ENCODE measurements around the gene P2RX2. TPM values are rescaled to one million over a fixed set of nuclear protein-coding genes. Genes with fewer than 3 reads are reported as not detected.

Gene P2RX2
- total RNA-seq, 1 donor from 2014 or later = 0.19 TPM

- Mint-ChIP-seq H3K4me1 (ENCODE audit: low read depth) (no peaks in the 10 kb centered on the region), H3K27me3 (no peaks in the 10 kb centered on the region), H3K36me3 (ENCODE audit: insufficient read depth) (peaks cover 41% of the 10 kb centered on the region), H3K4me3 (ENCODE audit: low read depth) (no peak overlapping the region), H3K27ac (no peak overlapping the region), H3K9me3 (ENCODE audit: low read depth) (no peaks in the 10 kb centered on the region)
- TF ChIP-seq CTCF (IDR thresholded peaks at IDR 0.05; ENCODE audit: unreplicated experiment) = no peak
- DNase-seq (ENCODE audit: low spot score, unreplicated experiment) = no peak
Observed at GRCh38 chr12:132637811-132638210, 19.2 kb downstream of the P2RX2 start.

- DNase-seq (ENCODE audit: low spot score, unreplicated experiment) = no peak
- Mint-ChIP-seq H3K27ac (no peak overlapping the region), H3K36me3 (ENCODE audit: insufficient read depth) (peaks cover 42% of the 10 kb centered on the region)
Observed at GRCh38 chr12:132638541-132639408, 20.2 kb downstream of the P2RX2 start.

GRCh38 chr12:132639956-132640520, 21.5 kb downstream of the P2RX2 start:
- no peak for DNase-seq (ENCODE audit: low spot score, unreplicated experiment)
- Mint-ChIP-seq H3K36me3 (ENCODE audit: insufficient read depth) (peaks cover 34% of the 10 kb centered on the region), H3K27ac (no peak overlapping the region), H3K9me3 (ENCODE audit: low read depth) (no peaks in the 10 kb centered on the region), H3K27me3 (no peaks in the 10 kb centered on the region), H3K4me3 (ENCODE audit: low read depth) (no peak overlapping the region), H3K4me1 (ENCODE audit: low read depth) (no peaks in the 10 kb centered on the region)
- no peak for TF ChIP-seq CTCF (IDR thresholded peaks at IDR 0.05; ENCODE audit: unreplicated experiment)

More at GRCh38 chr12:132638541-132639408, 20.2 kb downstream of the P2RX2 start:
- Mint-ChIP-seq H3K4me3 (ENCODE audit: low read depth) (no peak overlapping the region), H3K4me1 (ENCODE audit: low read depth) (no peaks in the 10 kb centered on the region), H3K9me3 (ENCODE audit: low read depth) (no peaks in the 10 kb centered on the region), H3K27me3 (no peaks in the 10 kb centered on the region)
- peak; percentile 69 for TF ChIP-seq CTCF (IDR thresholded peaks at IDR 0.05; ENCODE audit: unreplicated experiment)

GRCh38 chr12:132640936-132641335, 22.4 kb downstream of the P2RX2 start:
- DNase-seq (ENCODE audit: low spot score, unreplicated experiment) = no peak
- Mint-ChIP-seq H3K9me3 (ENCODE audit: low read depth) (no peaks in the 10 kb centered on the region), H3K36me3 (ENCODE audit: insufficient read depth) (peaks cover 26% of the 10 kb centered on the region), H3K27me3 (no peaks in the 10 kb centered on the region), H3K4me3 (ENCODE audit: low read depth) (no peak overlapping the region), H3K4me1 (ENCODE audit: low read depth) (no peaks in the 10 kb centered on the region), H3K27ac (no peak overlapping the region)
- TF ChIP-seq CTCF (IDR thresholded peaks at IDR 0.05; ENCODE audit: unreplicated experiment) = no peak

GRCh38 chr12:132641811-132642650, 23.5 kb downstream of the P2RX2 start:
- H3K4me3 Mint-ChIP-seq (ENCODE audit: low read depth) = no peak overlapping the region
- TF ChIP-seq CTCF (IDR thresholded peaks at IDR 0.05; ENCODE audit: unreplicated experiment) = no peak
- no peaks in the 10 kb centered on the region for H3K9me3 Mint-ChIP-seq (ENCODE audit: low read depth)
- no peaks in the 10 kb centered on the region for H3K27me3 Mint-ChIP-seq
- H3K36me3 Mint-ChIP-seq (ENCODE audit: insufficient read depth) = peaks cover 24% of the 10 kb centered on the region
- no peak for DNase-seq (ENCODE audit: low spot score, unreplicated experiment)
- H3K4me1 Mint-ChIP-seq (ENCODE audit: low read depth) = no peaks in the 10 kb centered on the region
- peak overlapping the region; percentile 29 for H3K27ac Mint-ChIP-seq
